ENCODE data around the gene MAML2.

DNA sequence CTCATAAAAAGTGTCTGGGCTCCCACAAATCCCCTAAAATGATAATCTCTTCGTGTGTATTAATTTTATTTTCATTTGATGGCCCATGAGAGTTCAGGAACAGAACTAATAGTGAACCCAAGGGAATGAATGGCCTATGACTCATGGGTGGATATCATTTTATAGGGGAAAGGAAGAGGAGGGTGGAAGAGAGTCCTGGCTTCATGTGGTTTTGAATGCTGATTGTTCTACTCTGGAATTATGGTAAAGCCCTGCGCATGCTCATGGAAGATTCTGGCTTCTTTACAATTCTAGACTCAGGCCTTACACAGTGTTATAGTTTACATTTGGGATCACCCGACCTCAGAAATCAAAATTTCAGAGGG is 35.2 kb downstream of the MAML2 start:
- TF ChIP-seq, protein P1, sequence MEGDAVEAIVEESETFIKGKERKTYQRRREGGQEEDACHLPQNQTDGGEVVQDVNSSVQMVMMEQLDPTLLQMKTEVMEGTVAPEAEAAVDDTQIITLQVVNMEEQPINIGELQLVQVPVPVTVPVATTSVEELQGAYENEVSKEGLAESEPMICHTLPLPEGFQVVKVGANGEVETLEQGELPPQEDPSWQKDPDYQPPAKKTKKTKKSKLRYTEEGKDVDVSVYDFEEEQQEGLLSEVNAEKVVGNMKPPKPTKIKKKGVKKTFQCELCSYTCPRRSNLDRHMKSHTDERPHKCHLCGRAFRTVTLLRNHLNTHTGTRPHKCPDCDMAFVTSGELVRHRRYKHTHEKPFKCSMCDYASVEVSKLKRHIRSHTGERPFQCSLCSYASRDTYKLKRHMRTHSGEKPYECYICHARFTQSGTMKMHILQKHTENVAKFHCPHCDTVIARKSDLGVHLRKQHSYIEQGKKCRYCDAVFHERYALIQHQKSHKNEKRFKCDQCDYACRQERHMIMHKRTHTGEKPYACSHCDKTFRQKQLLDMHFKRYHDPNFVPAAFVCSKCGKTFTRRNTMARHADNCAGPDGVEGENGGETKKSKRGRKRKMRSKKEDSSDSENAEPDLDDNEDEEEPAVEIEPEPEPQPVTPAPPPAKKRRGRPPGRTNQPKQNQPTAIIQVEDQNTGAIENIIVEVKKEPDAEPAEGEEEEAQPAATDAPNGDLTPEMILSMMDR (IDR thresholded peaks at IDR 0.05; ENCODE audit: borderline replicate concordance, extremely low read depth, low read length, poor library complexity, severe bottlenecking): no peak
- no peak for TF ChIP-seq EZH2 (IDR thresholded peaks at IDR 0.05; ENCODE audit: borderline replicate concordance, low read depth, low read length, severe bottlenecking)

Measured in DND-41 (cell line).